Left lung (tissue), 10 donors: ENCODE measurements around the gene TGM4. TPM values are rescaled to one million over a fixed set of nuclear protein-coding genes. Genes with fewer than 3 reads are reported as not detected.

Experiments
- ATAC-seq: fragments of 200-7000 bp; cut with Tn5 transposase; one replicate; pipeline ENCODE4 v1.9.1; 2020; ENCODE audit warnings: moderate library complexity
- DNase-seq, 4 donors: peaks; one replicate each; pipeline ENCODE4 v3.0.0-alpha.2; 2013 to 2020
- H3K27ac ChIP-seq, 2 donors: fragments of 200-600 bp; sonication (generic) in 1 of 2; one replicate each; pipeline versions ENCODE4 v1.5.0 to v1.8.0; 2020 to 2021
- H3K27me3 ChIP-seq, 2 donors: fragments of 200-600 bp; sonication (generic) in 1 of 2; one replicate each; pipeline versions ENCODE4 v1.5.0 to v1.8.0; 2020 to 2021
- H3K36me3 ChIP-seq, 2 donors: fragments of 200-600 bp; sonication (generic) in 1 of 2; one replicate each; pipeline versions ENCODE4 v1.5.0 to v1.8.0; 2020 to 2021
- H3K4me1 ChIP-seq, 2 donors: fragments of 200-600 bp; one replicate each; pipeline ENCODE4 v1.8.0; 2021
- H3K4me3 ChIP-seq, 2 donors: fragments of 200-600 bp; sonication (generic) in 1 of 2; one replicate each; pipeline versions ENCODE4 v1.5.0 to v1.8.0; 2020 to 2021; ENCODE audit warnings: mild to moderate bottlenecking in 1 of 2
- H3K9me3 ChIP-seq, 2 donors: fragments of 200-600 bp; sonication (generic) in 1 of 2; one replicate each; pipeline versions ENCODE4 v1.5.0 to v1.8.0; 2020 to 2021
- intact Hi-C, 2 donors: fragments of 100-400 bp; cut with DNase I; formaldehyde crosslinking; loops; one replicate each; pipeline versions ENCODE4 v1.11.2 to v1.14.2; 2022
- polyA plus RNA-seq, 6 donors: library from polyadenylated mRNA; unstranded; fragments of 120-200 nt; gene quantifications; one replicate each; pipeline ENCODE4 v1.2.1, GENCODE V29; 2013; ENCODE audit not compliant: insufficient read length in 6 of 6
- total RNA-seq, 2 donors: library from RNA; stranded (reverse); fragmentation: NEBNext Ultra II Directional; extraction: Animal tissue kit (Norgen Biotek cat#: 25700); gene quantifications; one replicate each; pipeline ENCODE4 v1.2.1, GENCODE V29; 2021
- TF ChIP-seq, protein P1 (sequence below), 2 donors: fragments of 200-600 bp; sonication (generic) in 1 of 2; IDR thresholded peaks; one replicate each; pipeline versions ENCODE4 v1.5.0 to v1.8.0; 2021; ENCODE audit warnings: antibody characterized with exemption in 2 of 2
- donor health status: DM: no; HTN: yes; CAD: no.
- donor health status: DM: no; HTN: no; CAD: no.

TGM4 gene
- total and polyA plus RNA-seq, 8 donors = 0.06 to 0.14 (median 0.06) TPM; not detected in 3

DNA sequence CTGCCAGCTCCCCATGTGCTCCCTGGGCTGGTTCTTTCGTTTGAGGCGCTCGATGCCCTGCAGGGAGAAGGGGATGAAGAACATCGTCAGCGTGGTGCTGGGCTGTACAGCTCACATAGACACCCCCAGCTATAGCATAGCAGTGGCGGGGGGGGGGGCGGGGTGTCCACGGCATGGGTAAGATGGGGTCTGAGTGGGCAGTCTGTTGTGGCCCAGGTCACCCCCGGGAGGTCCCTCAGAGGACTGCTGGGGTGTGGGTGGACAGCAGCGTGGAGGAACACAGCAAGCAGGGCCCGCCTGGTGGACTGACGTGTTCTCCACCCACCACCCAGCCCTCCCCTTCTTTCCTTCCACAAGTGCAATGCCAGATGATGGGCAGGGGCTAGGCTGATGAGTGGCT lies 43.7 kb downstream of the TGM4 start:
- H3K27ac ChIP-seq = no peak overlapping the region
- intact Hi-C loops = loop anchor here in 1 of 2 donors (10.0 kb wide), 1 partner anchor 383 kb away; no protein-coding TSS in a partner anchor
- no peaks in the 10 kb centered on the region for H3K27me3 ChIP-seq
- no peak for ATAC-seq
- DNase-seq = no peak
- no peak overlapping the region for H3K4me3 ChIP-seq
- H3K4me1 ChIP-seq = peaks cover 0 to 7% of the 10 kb centered on the region in 2 donors
- TF ChIP-seq, protein P1, sequence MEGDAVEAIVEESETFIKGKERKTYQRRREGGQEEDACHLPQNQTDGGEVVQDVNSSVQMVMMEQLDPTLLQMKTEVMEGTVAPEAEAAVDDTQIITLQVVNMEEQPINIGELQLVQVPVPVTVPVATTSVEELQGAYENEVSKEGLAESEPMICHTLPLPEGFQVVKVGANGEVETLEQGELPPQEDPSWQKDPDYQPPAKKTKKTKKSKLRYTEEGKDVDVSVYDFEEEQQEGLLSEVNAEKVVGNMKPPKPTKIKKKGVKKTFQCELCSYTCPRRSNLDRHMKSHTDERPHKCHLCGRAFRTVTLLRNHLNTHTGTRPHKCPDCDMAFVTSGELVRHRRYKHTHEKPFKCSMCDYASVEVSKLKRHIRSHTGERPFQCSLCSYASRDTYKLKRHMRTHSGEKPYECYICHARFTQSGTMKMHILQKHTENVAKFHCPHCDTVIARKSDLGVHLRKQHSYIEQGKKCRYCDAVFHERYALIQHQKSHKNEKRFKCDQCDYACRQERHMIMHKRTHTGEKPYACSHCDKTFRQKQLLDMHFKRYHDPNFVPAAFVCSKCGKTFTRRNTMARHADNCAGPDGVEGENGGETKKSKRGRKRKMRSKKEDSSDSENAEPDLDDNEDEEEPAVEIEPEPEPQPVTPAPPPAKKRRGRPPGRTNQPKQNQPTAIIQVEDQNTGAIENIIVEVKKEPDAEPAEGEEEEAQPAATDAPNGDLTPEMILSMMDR (IDR thresholded peaks at IDR 0.05) = no peak
- H3K9me3 ChIP-seq = no peaks in the 10 kb centered on the region
- H3K36me3 ChIP-seq = peaks cover 0 to 66% of the 10 kb centered on the region in 2 donors

GRCh38 chr3:44918581-44918980 lies 44.2 kb downstream of the TGM4 start:
- Histone ChIP-seq H3K9me3 (no peaks in the 10 kb centered on the region), H3K27ac (no peak overlapping the region), H3K4me3 (no peak overlapping the region), H3K4me1 (peaks cover 0 to 7% of the 10 kb centered on the region in 2 donors), H3K27me3 (no peaks in the 10 kb centered on the region), H3K36me3 (peaks cover 0 to 71% of the 10 kb centered on the region in 2 donors)
- ATAC-seq (no peak), DNase-seq (no peak)
- TF ChIP-seq, protein P1 (IDR thresholded peaks at IDR 0.05) = no peak
- intact Hi-C loops = loop anchor here in 1 of 2 donors (10.0 kb wide), 1 partner anchor 384 kb away; no protein-coding TSS in a partner anchor

- ATAC-seq = no peak
- H3K36me3 ChIP-seq = peaks cover 0 to 75% of the 10 kb centered on the region in 2 donors
- TF ChIP-seq, protein P1 (IDR thresholded peaks at IDR 0.05) = no peak
- intact Hi-C loops = no loop called here
- H3K4me3 ChIP-seq = no peak overlapping the region
- H3K4me1 ChIP-seq = peaks cover 0 to 7% of the 10 kb centered on the region in 2 donors
- H3K27me3 ChIP-seq = no peaks in the 10 kb centered on the region
- DNase-seq = no peak
- H3K9me3 ChIP-seq = no peaks in the 10 kb centered on the region
- no peak overlapping the region for H3K27ac ChIP-seq
Observed at GRCh38 chr3:44920081-44920480, 45.7 kb downstream of the TGM4 start.

- ATAC-seq (no peak), DNase-seq (no peak)
- no peaks in the 10 kb centered on the region for H3K4me1 ChIP-seq
- intact Hi-C loops = no loop called here
- H3K4me3 ChIP-seq = no peak overlapping the region
- H3K27me3 ChIP-seq = no peaks in the 10 kb centered on the region
- peaks cover 0 to 82% of the 10 kb centered on the region in 2 donors for H3K36me3 ChIP-seq
- TF ChIP-seq, protein P1 (IDR thresholded peaks at IDR 0.05) = no peak
- H3K27ac ChIP-seq = no peak overlapping the region
- H3K9me3 ChIP-seq = no peaks in the 10 kb centered on the region
Observed at GRCh38 chr3:44923632-44924456, 49.4 kb downstream of the TGM4 start.

DNA sequence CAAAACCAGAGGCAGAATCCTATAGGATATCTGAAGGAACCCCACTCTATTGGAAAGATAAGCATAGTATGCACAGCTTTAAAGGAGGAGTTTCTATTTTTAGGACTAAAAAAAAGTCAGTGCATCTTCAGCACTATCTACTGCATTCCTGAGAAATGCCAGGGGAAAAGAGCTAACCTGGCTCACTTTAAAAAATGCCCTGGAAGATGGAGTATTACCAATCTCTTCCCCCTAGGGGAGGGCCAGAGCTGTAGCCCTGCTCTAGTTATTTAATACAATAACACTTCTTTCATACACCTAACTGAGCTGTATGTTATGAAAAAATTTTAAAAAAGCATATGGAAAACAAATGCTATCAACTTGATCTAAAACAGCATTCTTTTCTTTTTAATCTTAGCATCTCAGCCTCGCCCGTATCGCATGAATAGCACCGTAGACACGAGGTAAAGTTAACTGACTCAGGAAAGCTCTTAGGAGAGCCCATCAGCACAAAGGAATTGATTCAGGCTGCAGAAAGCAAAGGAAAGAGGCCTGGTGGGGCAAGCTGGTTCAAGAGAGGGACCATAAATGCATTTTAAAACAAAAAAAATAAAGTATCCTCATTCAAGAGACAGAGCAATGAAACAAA lies 50.2 kb downstream of the TGM4 start:
- Histone ChIP-seq H3K27me3 (no peaks in the 10 kb centered on the region), H3K4me1 (no peaks in the 10 kb centered on the region), H3K36me3 (peaks cover 0 to 84% of the 10 kb centered on the region in 2 donors), H3K27ac (no peak overlapping the region), H3K4me3 (no peak overlapping the region), H3K9me3 (no peaks in the 10 kb centered on the region)
- TF ChIP-seq, protein P1 (IDR thresholded peaks at IDR 0.05) = no peak
- DNase-seq = no peak
- ATAC-seq = no peak
- intact Hi-C loops = no loop called here
